ENCODE measurements around the gene EHMT1.

Gene EHMT1

GRCh38 chr9:137798142-137798541 is 179.3 kb downstream of the EHMT1 start:
- no peak for TF ChIP-seq ZNF274 (IDR thresholded peaks at IDR 0.05; ENCODE audit: low read depth, low read length)
- TF ChIP-seq SUZ12 (IDR thresholded peaks at IDR 0.05; ENCODE audit: extremely low read depth, insufficient read depth, insufficient read length): no peak
- no peak for TF ChIP-seq YY1 (IDR thresholded peaks at IDR 0.05; ENCODE audit: insufficient read depth, insufficient read length)
- DNase-seq (ENCODE audit: low read depth, low spot score): no peak
- H3K9ac ChIP-seq (ENCODE audit: insufficient read length, low read depth): no peak overlapping the region
- no peaks in the 10 kb centered on the region for H3K27me3 ChIP-seq (ENCODE audit: insufficient read depth, insufficient read length)
- peaks cover 3% of the 10 kb centered on the region for H3K4me1 ChIP-seq (ENCODE audit: insufficient read depth, insufficient read length)
- peaks cover 88% of the 10 kb centered on the region for H3K36me3 ChIP-seq (ENCODE audit: insufficient read depth, insufficient read length, low read length)
- no peaks in the 10 kb centered on the region for H3K9me3 ChIP-seq (ENCODE audit: insufficient read depth, low read length)
- H3K4me3 ChIP-seq (ENCODE audit: insufficient read length, low read depth): no peak overlapping the region

- Histone ChIP-seq H3K9ac (ENCODE audit: insufficient read length, low read depth) (no peak overlapping the region), H3K4me3 (ENCODE audit: insufficient read length, low read depth) (no peak overlapping the region), H3K9me3 (ENCODE audit: insufficient read depth, low read length) (no peaks in the 10 kb centered on the region), H3K27me3 (ENCODE audit: insufficient read depth, insufficient read length) (no peaks in the 10 kb centered on the region), H3K36me3 (ENCODE audit: insufficient read depth, insufficient read length, low read length) (peaks cover 90% of the 10 kb centered on the region), H3K4me1 (ENCODE audit: insufficient read depth, insufficient read length) (peaks cover 3% of the 10 kb centered on the region)
- TF ChIP-seq ZNF274 (IDR thresholded peaks at IDR 0.05; ENCODE audit: low read depth, low read length) (no peak), YY1 (IDR thresholded peaks at IDR 0.05; ENCODE audit: insufficient read depth, insufficient read length) (no peak)
- DNase-seq (ENCODE audit: low read depth, low spot score): no peak
Measured at GRCh38 chr9:137798901-137799629, 180.3 kb downstream of the EHMT1 start.

GRCh38 chr9:137799630-137799983 is 180.8 kb downstream of the EHMT1 start:
- no peaks in the 10 kb centered on the region; the same call in 1 of the 2 replicates for H3K9me3 ChIP-seq (ENCODE audit: insufficient read depth, low read length)
- H3K4me3 ChIP-seq (ENCODE audit: insufficient read length, low read depth): no peak overlapping the region
- DNase-seq (ENCODE audit: low read depth, low spot score): no peak
- H3K4me1 ChIP-seq (ENCODE audit: insufficient read depth, insufficient read length): peaks cover 3% of the 10 kb centered on the region
- H3K27me3 ChIP-seq (ENCODE audit: insufficient read depth, insufficient read length): no peaks in the 10 kb centered on the region
- H3K9ac ChIP-seq (ENCODE audit: insufficient read length, low read depth): no peak overlapping the region
- H3K36me3 ChIP-seq (ENCODE audit: insufficient read depth, insufficient read length, low read length): peaks cover 85% of the 10 kb centered on the region
- no peak for TF ChIP-seq YY1 (IDR thresholded peaks at IDR 0.05; ENCODE audit: insufficient read depth, insufficient read length)
- TF ChIP-seq SUZ12 (IDR thresholded peaks at IDR 0.05; ENCODE audit: extremely low read depth, insufficient read depth, insufficient read length): no peak
- no peak for TF ChIP-seq ZNF274 (IDR thresholded peaks at IDR 0.05; ENCODE audit: low read depth, low read length)

GRCh38 chr9:137800196-137801022 is 181.6 kb downstream of the EHMT1 start:
- no peaks in the 10 kb centered on the region for H3K27me3 ChIP-seq (ENCODE audit: insufficient read depth, insufficient read length)
- no peak for DNase-seq (ENCODE audit: low read depth, low spot score)
- no peak overlapping the region for H3K4me3 ChIP-seq (ENCODE audit: insufficient read length, low read depth)
- H3K36me3 ChIP-seq (ENCODE audit: insufficient read depth, insufficient read length, low read length): peaks cover 84% of the 10 kb centered on the region
- TF ChIP-seq ZNF274 (IDR thresholded peaks at IDR 0.05; ENCODE audit: low read depth, low read length) (no peak), YY1 (IDR thresholded peaks at IDR 0.05; ENCODE audit: insufficient read depth, insufficient read length) (no peak), SUZ12 (IDR thresholded peaks at IDR 0.05; ENCODE audit: extremely low read depth, insufficient read depth, insufficient read length) (no peak)
- H3K9ac ChIP-seq (ENCODE audit: insufficient read length, low read depth): no peak overlapping the region
- H3K4me1 ChIP-seq (ENCODE audit: insufficient read depth, insufficient read length): peaks cover 3% of the 10 kb centered on the region
- no peaks in the 10 kb centered on the region; the same call in 1 of the 2 replicates for H3K9me3 ChIP-seq (ENCODE audit: insufficient read depth, low read length)

- Histone ChIP-seq H3K4me3 (ENCODE audit: insufficient read length, low read depth) (no peak overlapping the region), H3K36me3 (ENCODE audit: insufficient read depth, insufficient read length, low read length) (peaks cover 79% of the 10 kb centered on the region), H3K9me3 (ENCODE audit: insufficient read depth, low read length) (no peaks in the 10 kb centered on the region; the same call in 1 of the 2 replicates), H3K4me1 (ENCODE audit: insufficient read depth, insufficient read length) (peaks cover 3% of the 10 kb centered on the region), H3K9ac (ENCODE audit: insufficient read length, low read depth) (no peak overlapping the region), H3K27me3 (ENCODE audit: insufficient read depth, insufficient read length) (no peaks in the 10 kb centered on the region)
- TF ChIP-seq SUZ12 (IDR thresholded peaks at IDR 0.05; ENCODE audit: extremely low read depth, insufficient read depth, insufficient read length): no peak
- no peak for DNase-seq (ENCODE audit: low read depth, low spot score)
Measured at GRCh38 chr9:137801023-137801319, 182.2 kb downstream of the EHMT1 start.

DNA sequence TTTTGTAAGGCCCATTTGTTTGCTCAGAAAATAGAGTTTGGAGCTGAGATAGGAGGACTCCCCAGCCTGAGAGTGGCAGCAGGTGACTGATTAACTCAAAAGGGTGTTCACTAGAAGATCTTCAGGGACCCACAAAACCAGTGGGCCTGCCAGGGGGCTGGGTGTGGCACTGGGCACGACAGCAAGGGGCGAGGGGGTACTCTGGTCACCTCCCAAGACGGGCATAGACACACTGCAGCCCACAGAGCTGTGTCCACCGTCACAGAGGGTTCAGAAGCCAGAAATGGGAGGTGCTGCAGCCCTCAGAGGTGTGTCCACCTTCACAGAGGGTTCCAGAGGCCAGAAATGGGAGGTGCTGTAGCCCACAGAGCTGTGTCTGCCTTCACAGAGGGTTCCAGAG is 183.2 kb downstream of the EHMT1 start:
- no peak for TF ChIP-seq ZNF274 (IDR thresholded peaks at IDR 0.05; ENCODE audit: low read depth, low read length)
- TF ChIP-seq SUZ12 (IDR thresholded peaks at IDR 0.05; ENCODE audit: extremely low read depth, insufficient read depth, insufficient read length): no peak
- no peak for TF ChIP-seq YY1 (IDR thresholded peaks at IDR 0.05; ENCODE audit: insufficient read depth, insufficient read length)
- Histone ChIP-seq H3K4me3 (ENCODE audit: insufficient read length, low read depth) (no peak overlapping the region), H3K36me3 (ENCODE audit: insufficient read depth, insufficient read length, low read length) (peaks cover 73% of the 10 kb centered on the region), H3K9ac (ENCODE audit: insufficient read length, low read depth) (no peak overlapping the region), H3K4me1 (ENCODE audit: insufficient read depth, insufficient read length) (peaks cover 3% of the 10 kb centered on the region), H3K27me3 (ENCODE audit: insufficient read depth, insufficient read length) (no peaks in the 10 kb centered on the region), H3K9me3 (ENCODE audit: insufficient read depth, low read length) (no peaks in the 10 kb centered on the region; the same call in 1 of the 2 replicates)
- no peak for DNase-seq (ENCODE audit: low read depth, low spot score)

GRCh38 chr9:137802521-137803243 is 183.9 kb downstream of the EHMT1 start:
- H3K4me3 ChIP-seq (ENCODE audit: insufficient read length, low read depth): no peak overlapping the region
- peaks cover 3% of the 10 kb centered on the region for H3K4me1 ChIP-seq (ENCODE audit: insufficient read depth, insufficient read length)
- H3K9me3 ChIP-seq (ENCODE audit: insufficient read depth, low read length): no peaks in the 10 kb centered on the region; the same call in 1 of the 2 replicates
- no peaks in the 10 kb centered on the region for H3K27me3 ChIP-seq (ENCODE audit: insufficient read depth, insufficient read length)
- peaks cover 69% of the 10 kb centered on the region for H3K36me3 ChIP-seq (ENCODE audit: insufficient read depth, insufficient read length, low read length)
- DNase-seq (ENCODE audit: low read depth, low spot score): no peak
- H3K9ac ChIP-seq (ENCODE audit: insufficient read length, low read depth): no peak overlapping the region
- no peak for TF ChIP-seq SUZ12 (IDR thresholded peaks at IDR 0.05; ENCODE audit: extremely low read depth, insufficient read depth, insufficient read length)
- TF ChIP-seq YY1 (IDR thresholded peaks at IDR 0.05; ENCODE audit: insufficient read depth, insufficient read length): no peak
- no peak for TF ChIP-seq ZNF274 (IDR thresholded peaks at IDR 0.05; ENCODE audit: low read depth, low read length)

Measured in NT2/D1 (cell line).